ENCODE results near the gene ANO10.

The ANO10 gene

DNA sequence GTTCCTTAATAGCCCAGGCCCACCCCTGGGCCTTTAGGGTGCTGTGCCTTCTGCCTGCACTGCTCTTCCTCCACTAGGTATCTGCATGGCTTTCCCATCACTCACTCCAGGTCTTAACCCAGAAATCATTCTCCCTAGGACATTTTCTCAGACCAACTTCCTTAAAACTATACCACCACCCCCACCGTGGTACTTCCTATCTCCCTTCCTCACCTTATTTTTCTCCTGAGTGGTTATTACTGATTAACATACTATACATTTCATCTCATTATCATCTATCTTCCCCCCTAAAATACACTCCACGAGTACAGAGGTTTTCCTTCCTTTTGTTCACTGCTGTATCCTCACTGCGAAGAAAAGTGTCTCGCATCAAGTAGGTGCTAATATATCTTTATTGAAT is 115.2 kb downstream of the ANO10 start:
- Histone ChIP-seq H4K5ac (ENCODE audit: low read length) (no peak overlapping the region), H3K36me3 (ENCODE audit: control insufficient read depth, insufficient read depth, low read length) (no peaks in the 10 kb centered on the region), H3K79me1 (ENCODE audit: low read length) (no peaks in the 10 kb centered on the region), H3K4me3 (ENCODE audit: low read length) (no peak overlapping the region), H2BK120ac (ENCODE audit: low read depth, low read length) (no peak overlapping the region), H3K27me3 (ENCODE audit: insufficient read depth, low read length, poor library complexity) (no peaks in the 10 kb centered on the region), H3K56ac (ENCODE audit: low read length) (no peak overlapping the region), H3K4me2 (ENCODE audit: low read length) (no peak overlapping the region), H3K27ac (ENCODE audit: low read depth, low read length) (no peak overlapping the region), H2BK15ac (replicated peaks; ENCODE audit: low read depth) (no peak overlapping the region), H3K9ac (ENCODE audit: low read length) (no peak overlapping the region), H4K8ac (ENCODE audit: low read depth, low read length) (no peak overlapping the region), H2AK5ac (ENCODE audit: low read length) (no peak overlapping the region), H3K4ac (ENCODE audit: low read depth, low read length) (no peak overlapping the region), H3K4me1 (ENCODE audit: control insufficient read depth, low read depth, low read length) (no peaks in the 10 kb centered on the region), H2BK5ac (ENCODE audit: low read length) (no peak overlapping the region), H3K18ac (ENCODE audit: low read length) (no peak overlapping the region), H3K23ac (ENCODE audit: low read length) (no peak overlapping the region), H3K79me2 (ENCODE audit: control insufficient read depth, insufficient read depth, low read length) (no peaks in the 10 kb centered on the region)
- WGBS (ENCODE audit: extremely low coverage, insufficient coverage, low lambda C conversion rate), result no CpG with 5 or more reads among the region's 4 CpGs
- DNase-seq, result no peak

DNA sequence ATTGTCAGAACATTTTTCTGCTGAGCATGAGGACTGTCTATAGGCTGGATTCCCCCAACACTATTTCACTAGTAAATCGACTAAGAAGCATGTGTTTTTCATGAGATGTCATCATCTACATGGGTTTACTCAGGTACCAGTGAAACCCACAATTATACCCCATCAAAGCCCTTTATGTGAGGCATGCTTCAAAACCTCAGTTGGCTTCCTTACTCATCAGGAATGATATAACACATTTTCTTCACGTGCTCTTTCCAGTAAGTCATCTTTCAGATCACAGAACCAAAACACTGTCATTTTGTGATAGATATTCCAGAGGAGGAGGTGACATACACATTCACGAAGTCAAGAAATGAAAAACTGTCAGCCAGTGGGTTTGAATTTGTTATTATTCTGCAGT is 116.5 kb downstream of the ANO10 start:
- Histone ChIP-seq H2BK120ac (ENCODE audit: low read depth, low read length) (no peak overlapping the region), H4K5ac (ENCODE audit: low read length) (no peak overlapping the region), H3K79me2 (ENCODE audit: control insufficient read depth, insufficient read depth, low read length) (no peaks in the 10 kb centered on the region), H3K4me1 (ENCODE audit: control insufficient read depth, low read depth, low read length) (no peaks in the 10 kb centered on the region), H3K27me3 (ENCODE audit: insufficient read depth, low read length, poor library complexity) (no peaks in the 10 kb centered on the region), H2BK5ac (ENCODE audit: low read length) (no peak overlapping the region), H3K79me1 (ENCODE audit: low read length) (no peaks in the 10 kb centered on the region), H3K9ac (ENCODE audit: low read length) (no peak overlapping the region), H3K36me3 (ENCODE audit: control insufficient read depth, insufficient read depth, low read length) (no peaks in the 10 kb centered on the region), H3K18ac (ENCODE audit: low read length) (no peak overlapping the region), H3K4me3 (ENCODE audit: low read length) (no peak overlapping the region), H3K56ac (ENCODE audit: low read length) (no peak overlapping the region), H4K8ac (ENCODE audit: low read depth, low read length) (no peak overlapping the region), H3K27ac (ENCODE audit: low read depth, low read length) (no peak overlapping the region), H3K23ac (ENCODE audit: low read length) (no peak overlapping the region), H2AK5ac (ENCODE audit: low read length) (no peak overlapping the region), H3K4me2 (ENCODE audit: low read length) (no peak overlapping the region), H2BK15ac (replicated peaks; ENCODE audit: low read depth) (no peak overlapping the region), H3K4ac (ENCODE audit: low read depth, low read length) (no peak overlapping the region)
- no peak for DNase-seq
- WGBS (ENCODE audit: extremely low coverage, insufficient coverage, low lambda C conversion rate), result no CpG with 5 or more reads among the region's 3 CpGs

GRCh38 chr3:43503067-43503728 is 118.6 kb downstream of the ANO10 start:
- H3K23ac ChIP-seq (ENCODE audit: low read length), result no peak overlapping the region
- H2AK5ac ChIP-seq (ENCODE audit: low read length), result no peak overlapping the region
- no peak overlapping the region for H3K27ac ChIP-seq (ENCODE audit: low read depth, low read length)
- H3K36me3 ChIP-seq (ENCODE audit: control insufficient read depth, insufficient read depth, low read length), result no peaks in the 10 kb centered on the region
- no peak overlapping the region for H2BK15ac ChIP-seq (replicated peaks; ENCODE audit: low read depth)
- H3K4ac ChIP-seq (ENCODE audit: low read depth, low read length), result no peak overlapping the region
- H3K18ac ChIP-seq (ENCODE audit: low read length), result no peak overlapping the region
- no peak overlapping the region for H3K4me2 ChIP-seq (ENCODE audit: low read length)
- no peak overlapping the region for H3K4me3 ChIP-seq (ENCODE audit: low read length)
- peak; percentile 34 for DNase-seq
- H3K4me1 ChIP-seq (ENCODE audit: control insufficient read depth, low read depth, low read length), result no peaks in the 10 kb centered on the region
- WGBS (ENCODE audit: extremely low coverage, insufficient coverage, low lambda C conversion rate), result no CpG with 5 or more reads among the region's 2 CpGs
- H3K56ac ChIP-seq (ENCODE audit: low read length), result no peak overlapping the region
- H2BK5ac ChIP-seq (ENCODE audit: low read length), result no peak overlapping the region
- H3K79me2 ChIP-seq (ENCODE audit: control insufficient read depth, insufficient read depth, low read length), result no peaks in the 10 kb centered on the region
- no peak overlapping the region for H2BK120ac ChIP-seq (ENCODE audit: low read depth, low read length)
- H4K5ac ChIP-seq (ENCODE audit: low read length), result no peak overlapping the region
- no peak overlapping the region for H3K9ac ChIP-seq (ENCODE audit: low read length)
- no peaks in the 10 kb centered on the region for H3K79me1 ChIP-seq (ENCODE audit: low read length)
- no peak overlapping the region for H4K8ac ChIP-seq (ENCODE audit: low read depth, low read length)
- no peaks in the 10 kb centered on the region for H3K27me3 ChIP-seq (ENCODE audit: insufficient read depth, low read length, poor library complexity)

- H3K79me2 ChIP-seq (ENCODE audit: control insufficient read depth, insufficient read depth, low read length), result no peaks in the 10 kb centered on the region
- H3K4me2 ChIP-seq (ENCODE audit: low read length), result no peak overlapping the region
- no peak overlapping the region for H4K8ac ChIP-seq (ENCODE audit: low read depth, low read length)
- H2BK120ac ChIP-seq (ENCODE audit: low read depth, low read length), result no peak overlapping the region
- H3K18ac ChIP-seq (ENCODE audit: low read length), result no peak overlapping the region
- H4K5ac ChIP-seq (ENCODE audit: low read length), result no peak overlapping the region
- no peak overlapping the region for H2AK5ac ChIP-seq (ENCODE audit: low read length)
- H3K23ac ChIP-seq (ENCODE audit: low read length), result no peak overlapping the region
- no peak for DNase-seq
- peaks cover 3% of the 10 kb centered on the region for H3K4me1 ChIP-seq (ENCODE audit: control insufficient read depth, low read depth, low read length)
- no peaks in the 10 kb centered on the region for H3K36me3 ChIP-seq (ENCODE audit: control insufficient read depth, insufficient read depth, low read length)
- no peaks in the 10 kb centered on the region for H3K79me1 ChIP-seq (ENCODE audit: low read length)
- WGBS (ENCODE audit: extremely low coverage, insufficient coverage, low lambda C conversion rate), result no CpG with 5 or more reads among the region's 1 CpG
- no peak overlapping the region for H3K56ac ChIP-seq (ENCODE audit: low read length)
- H3K4me3 ChIP-seq (ENCODE audit: low read length), result no peak overlapping the region
- no peak overlapping the region for H3K9ac ChIP-seq (ENCODE audit: low read length)
- no peak overlapping the region for H3K4ac ChIP-seq (ENCODE audit: low read depth, low read length)
- H2BK5ac ChIP-seq (ENCODE audit: low read length), result no peak overlapping the region
- H3K27ac ChIP-seq (ENCODE audit: low read depth, low read length), result no peak overlapping the region
- H2BK15ac ChIP-seq (replicated peaks; ENCODE audit: low read depth), result no peak overlapping the region
- no peaks in the 10 kb centered on the region for H3K27me3 ChIP-seq (ENCODE audit: insufficient read depth, low read length, poor library complexity)
Observed at GRCh38 chr3:43499256-43499655, 122.6 kb downstream of the ANO10 start.

GRCh38 chr3:43497905-43498365 is 123.9 kb downstream of the ANO10 start:
- H3K79me1 ChIP-seq (ENCODE audit: low read length), result no peaks in the 10 kb centered on the region
- H3K23ac ChIP-seq (ENCODE audit: low read length), result peak overlapping the region; percentile 71
- H3K27me3 ChIP-seq (ENCODE audit: insufficient read depth, low read length, poor library complexity), result no peaks in the 10 kb centered on the region
- H3K9ac ChIP-seq (ENCODE audit: low read length), result no peak overlapping the region
- H3K4ac ChIP-seq (ENCODE audit: low read depth, low read length), result no peak overlapping the region
- no peak overlapping the region for H2BK120ac ChIP-seq (ENCODE audit: low read depth, low read length)
- H3K36me3 ChIP-seq (ENCODE audit: control insufficient read depth, insufficient read depth, low read length), result no peaks in the 10 kb centered on the region
- DNase-seq, result no peak
- no peaks in the 10 kb centered on the region for H3K79me2 ChIP-seq (ENCODE audit: control insufficient read depth, insufficient read depth, low read length)
- H3K56ac ChIP-seq (ENCODE audit: low read length), result no peak overlapping the region
- no peak overlapping the region for H2BK5ac ChIP-seq (ENCODE audit: low read length)
- no peak overlapping the region for H4K8ac ChIP-seq (ENCODE audit: low read depth, low read length)
- no peak overlapping the region for H4K5ac ChIP-seq (ENCODE audit: low read length)
- H2BK15ac ChIP-seq (replicated peaks; ENCODE audit: low read depth), result no peak overlapping the region
- H3K4me2 ChIP-seq (ENCODE audit: low read length), result no peak overlapping the region
- H3K4me1 ChIP-seq (ENCODE audit: control insufficient read depth, low read depth, low read length), result peaks cover 3% of the 10 kb centered on the region
- H2AK5ac ChIP-seq (ENCODE audit: low read length), result no peak overlapping the region
- no peak overlapping the region for H3K18ac ChIP-seq (ENCODE audit: low read length)
- no CpG with 5 or more reads among the region's 1 CpG for WGBS (ENCODE audit: extremely low coverage, insufficient coverage, low lambda C conversion rate)
- no peak overlapping the region for H3K4me3 ChIP-seq (ENCODE audit: low read length)
- no peak overlapping the region for H3K27ac ChIP-seq (ENCODE audit: low read depth, low read length)

DNA sequence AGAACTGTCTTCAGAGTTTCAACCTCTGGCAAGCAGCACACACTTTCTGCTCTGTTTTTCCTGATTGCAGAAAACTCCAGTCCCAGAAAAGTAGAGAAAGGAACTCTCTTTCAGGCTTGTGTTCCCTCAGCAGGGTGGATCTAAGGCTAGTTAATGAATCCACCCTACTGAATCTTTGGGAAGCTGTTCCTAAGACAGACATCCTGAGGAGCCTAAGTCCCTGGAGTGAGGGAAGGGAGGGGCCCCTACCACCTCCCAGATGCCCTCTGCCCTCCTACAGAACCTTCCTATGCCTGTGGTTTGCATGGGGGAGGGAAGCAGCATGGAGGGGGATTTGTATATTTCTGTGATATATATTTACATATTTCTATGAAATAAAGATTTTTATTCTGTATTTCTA is 124.4 kb downstream of the ANO10 start:
- Histone ChIP-seq H3K56ac (ENCODE audit: low read length) (no peak overlapping the region), H2BK5ac (ENCODE audit: low read length) (no peak overlapping the region), H2BK120ac (ENCODE audit: low read depth, low read length) (no peak overlapping the region), H3K9ac (ENCODE audit: low read length) (no peak overlapping the region), H3K27ac (ENCODE audit: low read depth, low read length) (no peak overlapping the region), H3K4me1 (ENCODE audit: control insufficient read depth, low read depth, low read length) (peaks cover 3% of the 10 kb centered on the region), H3K4me2 (ENCODE audit: low read length) (no peak overlapping the region), H3K27me3 (ENCODE audit: insufficient read depth, low read length, poor library complexity) (no peaks in the 10 kb centered on the region), H4K8ac (ENCODE audit: low read depth, low read length) (no peak overlapping the region), H3K23ac (ENCODE audit: low read length) (no peak overlapping the region), H3K79me1 (ENCODE audit: low read length) (no peaks in the 10 kb centered on the region), H2AK5ac (ENCODE audit: low read length) (no peak overlapping the region), H3K79me2 (ENCODE audit: control insufficient read depth, insufficient read depth, low read length) (no peaks in the 10 kb centered on the region), H3K4ac (ENCODE audit: low read depth, low read length) (no peak overlapping the region), H3K36me3 (ENCODE audit: control insufficient read depth, insufficient read depth, low read length) (no peaks in the 10 kb centered on the region), H3K4me3 (ENCODE audit: low read length) (no peak overlapping the region), H2BK15ac (replicated peaks; ENCODE audit: low read depth) (no peak overlapping the region), H4K5ac (ENCODE audit: low read length) (no peak overlapping the region), H3K18ac (ENCODE audit: low read length) (no peak overlapping the region)
- no peak for DNase-seq
